PC-9 (cell line): Measurements from ENCODE around the gene AKR1E2.

ENCODE experiments used
- EZH2 ChIP-seq: fragments of 200-600 bp; sonication (generic); IDR thresholded peaks from 2 replicates; pipeline ENCODE4 v1.8.0; 2017; ENCODE audit warnings: antibody characterized with exemption, low read depth
- TF ChIP-seq, protein P1 (sequence below): fragments of 200-600 bp; sonication (generic); conservative IDR thresholded peaks from 2 replicates; pipeline ENCODE4 v1.6.1; 2017; ENCODE audit warnings: mixed run types, antibody characterized with exemption, mild to moderate bottlenecking, moderate library complexity

DNA sequence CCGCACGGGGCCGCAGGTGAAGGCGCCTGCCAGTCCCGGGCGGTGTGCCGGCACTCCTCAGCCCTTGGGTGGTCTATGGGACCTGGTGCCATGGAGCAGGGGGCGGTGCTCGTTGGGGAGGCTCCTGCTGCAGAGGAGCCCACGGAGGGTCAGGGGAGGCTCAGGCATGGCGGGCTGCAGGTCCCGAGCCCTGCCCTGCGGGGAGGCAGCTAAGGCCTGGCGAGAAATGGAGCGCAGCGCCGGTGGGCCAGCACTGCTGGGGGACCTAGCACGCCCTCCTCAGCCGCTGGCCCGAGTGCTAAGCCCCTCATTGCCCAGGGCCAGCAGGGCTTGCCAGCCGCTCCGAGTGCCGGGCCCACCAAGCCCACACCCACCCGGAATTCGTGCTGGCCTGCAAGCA, 18.9 kb downstream of the AKR1E2 start:
- TF ChIP-seq, protein P1, sequence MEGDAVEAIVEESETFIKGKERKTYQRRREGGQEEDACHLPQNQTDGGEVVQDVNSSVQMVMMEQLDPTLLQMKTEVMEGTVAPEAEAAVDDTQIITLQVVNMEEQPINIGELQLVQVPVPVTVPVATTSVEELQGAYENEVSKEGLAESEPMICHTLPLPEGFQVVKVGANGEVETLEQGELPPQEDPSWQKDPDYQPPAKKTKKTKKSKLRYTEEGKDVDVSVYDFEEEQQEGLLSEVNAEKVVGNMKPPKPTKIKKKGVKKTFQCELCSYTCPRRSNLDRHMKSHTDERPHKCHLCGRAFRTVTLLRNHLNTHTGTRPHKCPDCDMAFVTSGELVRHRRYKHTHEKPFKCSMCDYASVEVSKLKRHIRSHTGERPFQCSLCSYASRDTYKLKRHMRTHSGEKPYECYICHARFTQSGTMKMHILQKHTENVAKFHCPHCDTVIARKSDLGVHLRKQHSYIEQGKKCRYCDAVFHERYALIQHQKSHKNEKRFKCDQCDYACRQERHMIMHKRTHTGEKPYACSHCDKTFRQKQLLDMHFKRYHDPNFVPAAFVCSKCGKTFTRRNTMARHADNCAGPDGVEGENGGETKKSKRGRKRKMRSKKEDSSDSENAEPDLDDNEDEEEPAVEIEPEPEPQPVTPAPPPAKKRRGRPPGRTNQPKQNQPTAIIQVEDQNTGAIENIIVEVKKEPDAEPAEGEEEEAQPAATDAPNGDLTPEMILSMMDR: no peak
- TF ChIP-seq EZH2: no peak
